Stimulated activated naive CD8-positive, alpha-beta T cell treated with anti-CD3 and anti-CD28 coated beads, Interleukin-15, Interleukin-2, amounts not matched to agents 100 U/mL and 50 U/mL, for 24 hours (primary cell): ENCODE results near the gene MYL5.

Source experiments
- ATAC-seq: fragments of 150-1000 bp; cut with Tn5 transposase; one replicate; pipeline ENCODE4 v1.10.0; 2021
- DNase-seq: peaks from one replicate; pipeline ENCODE4 v3.0.0; 2021

MYL5 gene

GRCh38 chr4:675036-675882 lies 917 bp downstream of the MYL5 start:
- ATAC-seq, result no peak

GRCh38 chr4:675980-676870 lies 1.9 kb downstream of the MYL5 start:
- ATAC-seq (no peak), DNase-seq (no peak)

More at GRCh38 chr4:675036-675882, 917 bp downstream of the MYL5 start:
- DNase-seq, result peak; percentile 36

DNA sequence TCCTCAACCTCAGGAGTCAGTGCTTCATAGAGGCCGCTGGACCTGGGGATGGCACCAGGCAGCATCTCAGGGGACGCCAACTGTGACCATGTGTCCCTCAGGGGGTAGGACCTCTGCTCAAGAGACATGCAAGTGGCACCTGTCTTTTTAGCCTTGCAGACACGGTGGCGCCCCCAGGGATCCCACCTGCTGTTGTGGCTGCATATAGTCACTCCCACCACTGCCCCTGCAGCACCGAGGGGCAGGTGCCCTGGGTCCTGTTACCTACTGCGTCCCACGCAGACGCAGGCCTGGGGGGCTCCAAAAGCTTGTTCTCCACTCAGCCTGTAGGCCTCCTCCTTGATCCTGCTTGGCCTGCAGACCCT lies 2.5 kb downstream of the MYL5 start:
- ATAC-seq, result no peak
- DNase-seq, result no peak

DNA sequence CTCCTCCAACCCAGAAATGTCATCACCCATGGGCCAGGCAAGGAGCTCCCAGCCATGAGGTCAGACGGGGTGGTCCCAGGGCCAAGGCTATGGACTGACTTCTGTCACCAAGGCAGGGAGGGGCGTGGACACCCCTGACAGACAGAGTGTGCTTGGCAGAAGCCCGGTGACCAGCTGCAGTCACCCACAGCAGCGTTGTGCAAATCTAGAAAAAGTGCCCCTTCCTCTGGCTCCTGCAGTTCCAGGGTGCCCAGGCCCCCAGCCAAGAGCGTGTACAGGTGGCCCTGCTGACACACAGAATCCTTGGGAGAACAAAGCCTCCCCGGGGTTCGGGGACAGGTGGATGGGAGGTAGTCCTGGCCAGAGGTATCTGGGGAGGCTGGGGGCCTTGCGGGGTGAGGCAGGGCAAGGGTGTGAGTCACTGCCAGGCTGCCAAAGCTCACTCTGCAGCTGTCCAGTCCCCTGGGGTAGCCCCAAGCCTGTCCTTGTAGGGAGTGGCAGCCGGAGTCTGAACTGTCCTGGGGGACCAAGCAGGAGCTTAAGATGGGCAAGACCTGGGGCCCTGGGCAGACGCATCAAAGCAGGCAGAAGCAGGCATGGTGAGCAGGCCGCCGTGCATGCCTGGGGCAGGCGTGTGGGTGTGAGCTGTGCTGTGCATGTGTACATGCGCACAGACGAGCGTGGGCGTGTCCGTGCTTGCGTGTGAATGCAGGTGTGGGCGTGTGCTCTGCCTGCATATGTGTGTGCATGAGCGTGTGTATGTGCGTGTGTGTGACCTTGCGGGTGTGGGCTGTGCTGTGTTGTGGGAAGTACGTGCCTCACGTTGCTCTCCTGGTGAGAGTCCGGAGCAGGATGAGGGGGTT lies 3.3 kb downstream of the MYL5 start:
- DNase-seq, result no peak
- no peak for ATAC-seq

DNA sequence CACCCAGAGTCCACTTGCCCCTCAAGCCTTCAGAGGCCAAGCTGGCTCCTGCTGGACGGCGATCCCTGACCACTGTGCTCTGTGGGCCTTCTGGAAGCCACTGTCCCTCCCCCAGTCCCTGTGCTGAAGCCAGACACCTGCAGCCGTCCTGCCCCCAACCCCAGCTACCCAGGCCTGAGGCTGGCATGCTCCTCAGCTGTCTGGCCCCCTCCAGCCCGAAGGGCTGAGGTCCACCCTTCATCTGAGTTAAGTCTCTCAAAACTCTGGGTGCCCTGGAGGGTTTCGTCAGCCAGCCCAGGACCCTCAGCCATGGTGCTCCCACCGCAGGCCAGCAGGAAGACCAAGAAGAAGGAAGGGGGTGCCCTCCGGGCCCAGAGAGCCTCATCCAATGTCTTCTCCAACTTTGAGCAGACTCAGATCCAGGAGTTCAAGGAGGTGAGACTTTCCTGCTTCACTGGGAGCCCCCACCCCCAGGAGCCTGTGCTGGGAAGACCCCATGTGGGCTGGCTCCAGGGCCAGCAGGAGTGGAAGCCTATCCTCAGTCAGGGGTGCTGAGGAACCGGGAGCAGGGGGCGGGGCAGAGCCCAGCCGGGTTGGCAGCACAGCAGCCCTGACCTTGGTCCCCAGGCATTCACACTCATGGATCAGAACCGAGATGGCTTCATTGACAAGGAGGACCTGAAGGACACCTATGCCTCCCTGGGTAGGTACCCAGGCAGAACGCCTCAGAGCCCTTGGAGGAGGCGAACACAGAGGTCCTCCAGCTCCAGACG lies 4.2 kb downstream of the MYL5 start:
- ATAC-seq (no peak), DNase-seq (no peak)

GRCh38 chr4:679104-679481 lies 4.8 kb downstream of the MYL5 start:
- ATAC-seq, result no peak
- DNase-seq, result no peak

GRCh38 chr4:679629-680028 lies 5.3 kb downstream of the MYL5 start:
- no peak for ATAC-seq
- no peak for DNase-seq

- ATAC-seq (no peak), DNase-seq (no peak)
Observed at GRCh38 chr4:680091-680490, 5.7 kb downstream of the MYL5 start.

- ATAC-seq (peak; percentile 7), DNase-seq (no peak)
Observed at GRCh38 chr4:680551-680927, 6.2 kb downstream of the MYL5 start.

GRCh38 chr4:680928-681645 lies 6.7 kb downstream of the MYL5 start:
- peak; percentile 73 for DNase-seq
- peak; percentile 30 for ATAC-seq

DNA sequence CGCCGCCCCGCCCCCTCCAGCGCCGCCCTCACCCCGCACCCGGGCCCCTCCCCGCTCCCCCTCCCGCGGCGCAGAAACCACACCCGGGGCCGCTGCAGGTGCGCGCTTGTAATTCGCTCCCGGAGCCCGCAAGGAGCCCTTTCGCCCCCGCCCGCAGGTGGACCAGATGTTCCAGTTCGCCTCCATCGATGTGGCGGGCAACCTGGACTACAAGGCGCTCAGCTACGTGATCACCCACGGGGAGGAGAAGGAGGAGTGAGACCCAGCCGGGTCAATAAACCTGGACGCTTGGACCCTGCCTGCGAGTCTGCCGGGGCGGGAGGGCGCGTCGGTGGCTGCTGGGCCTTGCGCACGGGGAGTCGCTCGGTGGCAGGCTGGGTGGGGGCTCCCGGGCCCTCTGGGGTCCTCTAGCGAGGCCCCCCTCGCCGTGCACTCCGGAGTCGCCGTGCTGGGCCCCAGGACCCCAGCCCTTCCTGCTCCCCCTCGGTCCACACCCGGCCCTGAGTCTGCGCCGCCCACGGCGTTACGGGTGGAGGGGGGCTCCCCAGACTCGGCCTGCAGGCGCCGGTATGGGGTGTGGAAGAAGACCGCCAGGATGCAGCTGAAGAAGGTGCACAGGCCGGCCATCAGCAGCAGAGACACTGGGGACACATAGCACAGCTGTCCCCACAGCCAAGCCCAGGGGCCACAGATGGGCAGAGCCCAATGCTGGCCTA lies 7.6 kb downstream of the MYL5 start:
- DNase-seq (no peak), ATAC-seq (no peak)

GRCh38 chr4:682490-683172 lies 8.3 kb downstream of the MYL5 start:
- DNase-seq, result no peak
- no peak for ATAC-seq

GRCh38 chr4:683247-683897 lies 9.0 kb downstream of the MYL5 start:
- DNase-seq (no peak), ATAC-seq (no peak)

- DNase-seq, result peak; percentile 60
- no peak for ATAC-seq
Observed at GRCh38 chr4:683982-684622, 9.8 kb downstream of the MYL5 start.

GRCh38 chr4:684623-685327 lies 10.4 kb downstream of the MYL5 start:
- ATAC-seq (no peak), DNase-seq (no peak)

- no peak for DNase-seq
- no peak for ATAC-seq
Observed at GRCh38 chr4:685679-686412, 11.5 kb downstream of the MYL5 start.

DNA sequence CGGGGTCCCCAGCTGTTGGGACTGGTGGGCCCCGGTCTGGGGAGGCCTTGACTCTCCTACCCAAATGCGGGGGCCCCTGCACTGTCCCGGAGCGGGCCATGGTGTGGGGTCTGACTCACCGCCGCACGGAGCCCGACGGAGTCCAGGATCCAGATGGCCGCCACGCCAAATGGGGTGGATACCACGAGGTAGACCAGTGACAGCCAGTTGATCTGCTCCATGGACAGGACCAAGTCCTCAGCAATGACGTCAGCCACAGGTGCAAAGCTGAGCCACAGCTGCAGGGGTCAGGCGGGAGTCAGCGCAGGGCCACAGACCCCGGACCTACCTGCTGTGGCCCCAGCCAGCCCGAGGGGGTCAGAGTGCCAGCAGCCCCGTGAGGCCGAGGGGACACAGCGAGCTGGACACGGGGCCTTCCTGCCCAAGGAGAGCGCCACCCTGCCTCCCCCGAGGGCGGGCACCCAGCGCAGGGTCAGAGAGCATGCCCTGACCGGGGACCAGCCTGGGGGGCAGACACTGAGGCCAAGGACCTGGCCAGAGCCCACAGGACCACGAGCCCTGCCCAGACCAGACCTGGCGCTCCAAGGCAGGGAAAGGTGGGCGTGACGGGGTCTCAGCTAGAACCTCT lies 12.2 kb downstream of the MYL5 start:
- DNase-seq (no peak), ATAC-seq (no peak)
